CD4-positive, alpha-beta T cell treated with Interferon alpha-2 for 1 hour (primary cell): ENCODE measurements around the gene APLF.
"Not testable (repeated sequence)": the region's sequence is repeated elsewhere in the genome, so short reads cannot be mapped to it uniquely, and the experiment has no call there.

Source experiments
- DNase-seq, 2 donors: peaks; one replicate each; pipeline ENCODE4 v3.0.0-alpha.2; 2020 to 2022

APLF gene

GRCh38 chr2:68441179-68441993, 26.0 kb upstream of the APLF start:
- DNase-seq = peak; percentile 91 to 92

- DNase-seq = no peak
Observed at GRCh38 chr2:68441994-68442322, 25.4 kb upstream of the APLF start.

- DNase-seq = not testable (repeated sequence)
Observed at GRCh38 chr2:68446425-68446824, 21.0 kb upstream of the APLF start.

- no peak for DNase-seq
Observed at GRCh38 chr2:68447118-68447517, 20.3 kb upstream of the APLF start.

- no peak for DNase-seq
Observed at GRCh38 chr2:68448671-68449653, 18.4 kb upstream of the APLF start.

GRCh38 chr2:68452158-68452900, 15.1 kb upstream of the APLF start:
- DNase-seq = peak in 1 of 2 donors; percentile 34

- DNase-seq = no peak
Observed at GRCh38 chr2:68453761-68454360, 13.5 kb upstream of the APLF start.

GRCh38 chr2:68454719-68455118, 12.7 kb upstream of the APLF start:
- no peak for DNase-seq

- no peak for DNase-seq
Observed at GRCh38 chr2:68456198-68456597, 11.2 kb upstream of the APLF start.

- no peak for DNase-seq
Observed at GRCh38 chr2:68458981-68459380, 8.4 kb upstream of the APLF start.

- DNase-seq = peak in 1 of 2 donors; percentile 76
Observed at GRCh38 chr2:68463287-68463877, 4.0 kb upstream of the APLF start.

GRCh38 chr2:68464651-68465050, 2.7 kb upstream of the APLF start:
- no peak for DNase-seq

- DNase-seq = peak; percentile 47 to 73
Observed at GRCh38 chr2:68465081-68465916, 2.1 kb upstream of the APLF start.

GRCh38 chr2:68466361-68466777, 1.0 kb upstream of the APLF start:
- DNase-seq = peak; percentile 63 to 77

GRCh38 chr2:68466778-68467076, 658 bp upstream of the APLF start:
- DNase-seq = no peak

GRCh38 chr2:68468801-68469200, 1.4 kb downstream of the APLF start:
- no peak for DNase-seq

- DNase-seq = no peak
Observed at GRCh38 chr2:68469935-68470334, 2.5 kb downstream of the APLF start.

- no peak for DNase-seq
Observed at GRCh38 chr2:68471385-68471784, 4.0 kb downstream of the APLF start.

GRCh38 chr2:68472796-68473414, 5.5 kb downstream of the APLF start:
- DNase-seq = no peak

- no peak for DNase-seq
Observed at GRCh38 chr2:68475110-68475509, 7.7 kb downstream of the APLF start.

GRCh38 chr2:68475576-68475975, 8.2 kb downstream of the APLF start:
- DNase-seq = no peak
